22Rv1 (cell line): Measurements from ENCODE around the gene SLC12A7.

Experiments
- H3K27ac ChIP-seq: fragments of 450-650 bp; 2 replicates; pipeline ENCODE4 v1.5.1; 2017
- ZFX ChIP-seq: fragments of 450-650 bp; IDR thresholded peaks from 2 replicates; pipeline ENCODE4 v1.6.1; 2017; ENCODE audit warnings: antibody characterized with exemption, borderline replicate concordance
- TF ChIP-seq, protein P1 (sequence below): fragments of 450-650 bp; IDR thresholded peaks from 2 replicates; pipeline ENCODE4 v1.5.1; 2017; ENCODE audit warnings: mild to moderate bottlenecking

Gene SLC12A7

DNA sequence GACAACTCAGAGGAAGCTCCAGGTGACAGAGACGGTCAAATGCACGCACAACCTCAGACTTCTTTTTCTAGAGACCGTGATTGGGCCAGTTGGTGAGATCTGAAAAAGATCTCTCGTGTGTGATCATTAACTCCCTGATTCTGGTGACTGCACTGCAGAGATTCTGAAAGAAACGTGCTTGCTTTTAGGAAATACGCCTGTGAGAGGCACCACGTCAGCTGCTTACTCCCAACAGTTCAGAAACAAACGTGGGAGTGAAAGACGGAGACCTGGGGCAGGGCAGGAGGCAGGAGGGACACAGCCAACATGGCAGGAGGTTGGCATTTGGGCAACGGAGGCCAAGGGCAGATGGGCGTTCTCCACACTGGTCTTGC, 15.9 kb downstream of the SLC12A7 start:
- no peak for TF ChIP-seq ZFX
- TF ChIP-seq, protein P1, sequence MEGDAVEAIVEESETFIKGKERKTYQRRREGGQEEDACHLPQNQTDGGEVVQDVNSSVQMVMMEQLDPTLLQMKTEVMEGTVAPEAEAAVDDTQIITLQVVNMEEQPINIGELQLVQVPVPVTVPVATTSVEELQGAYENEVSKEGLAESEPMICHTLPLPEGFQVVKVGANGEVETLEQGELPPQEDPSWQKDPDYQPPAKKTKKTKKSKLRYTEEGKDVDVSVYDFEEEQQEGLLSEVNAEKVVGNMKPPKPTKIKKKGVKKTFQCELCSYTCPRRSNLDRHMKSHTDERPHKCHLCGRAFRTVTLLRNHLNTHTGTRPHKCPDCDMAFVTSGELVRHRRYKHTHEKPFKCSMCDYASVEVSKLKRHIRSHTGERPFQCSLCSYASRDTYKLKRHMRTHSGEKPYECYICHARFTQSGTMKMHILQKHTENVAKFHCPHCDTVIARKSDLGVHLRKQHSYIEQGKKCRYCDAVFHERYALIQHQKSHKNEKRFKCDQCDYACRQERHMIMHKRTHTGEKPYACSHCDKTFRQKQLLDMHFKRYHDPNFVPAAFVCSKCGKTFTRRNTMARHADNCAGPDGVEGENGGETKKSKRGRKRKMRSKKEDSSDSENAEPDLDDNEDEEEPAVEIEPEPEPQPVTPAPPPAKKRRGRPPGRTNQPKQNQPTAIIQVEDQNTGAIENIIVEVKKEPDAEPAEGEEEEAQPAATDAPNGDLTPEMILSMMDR = no peak
- no peak overlapping the region for H3K27ac ChIP-seq

DNA sequence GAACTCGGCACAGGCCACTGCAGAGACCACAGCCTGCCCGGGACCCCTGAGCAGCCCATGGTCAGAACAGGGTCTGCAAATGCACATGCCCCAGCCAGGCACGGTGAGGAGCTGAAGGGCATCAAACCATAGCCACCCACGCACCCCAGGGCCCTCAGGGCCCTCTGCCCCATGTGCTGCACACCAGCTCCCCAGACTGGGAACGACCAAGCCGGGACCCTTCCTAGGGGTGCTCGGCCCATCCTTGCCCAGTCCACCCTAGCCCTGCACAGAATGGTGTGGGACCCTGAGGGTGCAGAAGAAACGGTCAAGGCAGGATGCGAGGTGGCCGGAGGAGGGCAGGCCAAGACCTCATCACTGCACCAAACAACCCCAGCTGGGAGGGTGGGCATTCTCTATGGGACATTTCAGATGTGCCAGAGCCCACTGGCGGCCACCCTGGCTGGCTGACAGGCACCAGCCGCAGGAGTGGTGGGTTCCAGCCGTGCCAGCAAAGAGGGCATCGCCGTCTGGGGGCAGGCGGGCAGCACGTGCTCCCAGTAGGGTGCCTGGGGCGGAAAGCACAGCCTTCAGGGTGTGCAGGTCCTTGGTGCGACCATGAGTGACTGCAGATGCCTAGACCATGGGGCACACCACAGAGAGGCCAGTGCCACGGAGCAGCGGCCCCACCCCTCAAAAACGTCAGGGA, 16.4 kb downstream of the SLC12A7 start:
- H3K27ac ChIP-seq = no peak overlapping the region
- TF ChIP-seq, protein P1 = no peak
- TF ChIP-seq ZFX = no peak

GRCh38 chr5:1094670-1095190, 17.1 kb downstream of the SLC12A7 start:
- TF ChIP-seq, protein P1 = no peak
- no peak for TF ChIP-seq ZFX
- no peak overlapping the region for H3K27ac ChIP-seq

DNA sequence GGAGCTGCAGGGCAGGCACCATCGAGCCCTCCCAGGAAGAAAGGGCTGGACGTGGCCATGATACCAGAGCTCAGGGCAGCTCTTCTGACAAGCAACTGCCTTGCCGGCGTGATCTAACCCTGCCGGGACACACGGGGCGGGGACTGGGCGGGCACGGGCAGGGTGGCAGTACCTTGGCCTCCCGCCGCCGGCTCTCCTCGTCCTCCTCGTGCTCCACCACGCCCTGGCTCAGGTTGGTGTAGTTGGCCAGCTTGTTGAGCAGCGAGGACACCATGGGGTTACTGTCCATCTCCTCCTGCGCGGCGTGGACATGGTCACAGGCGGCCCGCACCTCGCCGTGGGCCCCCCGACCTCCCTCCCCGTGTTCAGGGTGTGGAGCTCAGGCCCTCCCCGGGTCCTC, 18.5 kb downstream of the SLC12A7 start:
- peak overlapping the region; percentile 40; the same call in 1 of the 2 replicates for H3K27ac ChIP-seq
- no peak for TF ChIP-seq ZFX
- TF ChIP-seq, protein P1 = no peak

DNA sequence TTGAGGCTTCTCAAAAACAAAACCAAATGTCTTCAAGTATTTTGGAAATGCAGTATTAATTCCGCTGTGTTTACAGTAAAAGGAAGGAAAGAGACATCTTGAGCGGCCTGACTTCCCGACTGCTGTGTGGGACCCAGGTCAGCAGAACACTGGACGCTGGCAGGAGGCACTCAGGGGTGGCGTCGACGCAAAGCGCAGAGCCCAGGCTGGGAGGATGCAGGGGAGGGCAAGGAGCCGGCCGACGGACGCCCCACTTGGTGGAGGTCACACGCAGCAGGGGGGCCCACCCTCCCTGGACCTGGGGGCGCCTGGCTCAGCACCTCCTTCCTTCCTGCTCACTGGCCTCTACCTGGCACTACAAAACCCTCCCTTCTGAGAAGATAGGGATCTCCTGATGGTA, 19.7 kb downstream of the SLC12A7 start:
- H3K27ac ChIP-seq = no peak overlapping the region
- no peak for TF ChIP-seq ZFX
- TF ChIP-seq, protein P1 = no peak

- TF ChIP-seq, protein P1 = no peak
- TF ChIP-seq ZFX = no peak
Observed at GRCh38 chr5:1091632-1092031, 20.2 kb downstream of the SLC12A7 start.

GRCh38 chr5:1090538-1090937, 21.3 kb downstream of the SLC12A7 start:
- no peak for TF ChIP-seq ZFX
- TF ChIP-seq, protein P1 = no peak
- no peak overlapping the region for H3K27ac ChIP-seq

More at GRCh38 chr5:1091632-1092031, 20.2 kb downstream of the SLC12A7 start:
- no peak overlapping the region for H3K27ac ChIP-seq
